ENCODE measurements around the gene HAS3. TPM values are rescaled to one million over a fixed set of nuclear protein-coding genes. Genes with fewer than 3 reads are reported as not detected.
A peak's percentile ranks its signal among the peaks of the same experiment; 100 is the strongest.
"Not testable (repeated sequence)": the region's sequence is repeated elsewhere in the genome, so short reads cannot be mapped to it uniquely, and the experiment has no call there.

Gene HAS3
- total RNA-seq, 1 experiment from 2014 or later: 0.05 TPM

DNA sequence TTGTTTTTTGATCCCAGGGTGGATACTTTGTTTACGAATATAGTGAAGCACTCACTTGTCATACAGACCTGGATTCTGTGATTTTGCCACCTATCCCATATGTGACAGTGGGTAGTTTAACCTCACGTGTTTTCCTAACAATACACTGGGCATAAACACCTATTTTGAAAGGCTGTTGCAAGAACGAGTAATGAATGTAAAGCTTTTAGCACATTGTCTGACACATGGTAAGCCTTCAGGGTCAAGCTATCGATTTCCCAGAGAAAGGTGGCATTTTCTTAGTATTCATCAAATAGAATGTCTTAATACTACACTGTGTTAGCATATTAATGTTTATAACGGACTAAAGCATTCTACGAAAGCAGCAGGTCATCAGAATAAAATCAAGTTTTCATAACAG is 25.0 kb downstream of the HAS3 start:
- in situ Hi-C loops (cut with HindIII; ENCODE audit: low pct_unique_long_range_greater_than_20kb, low sequenced_read_pairs): no loop called here
- DNase-seq (ENCODE audit: low read depth, low spot score): no peak

DNA sequence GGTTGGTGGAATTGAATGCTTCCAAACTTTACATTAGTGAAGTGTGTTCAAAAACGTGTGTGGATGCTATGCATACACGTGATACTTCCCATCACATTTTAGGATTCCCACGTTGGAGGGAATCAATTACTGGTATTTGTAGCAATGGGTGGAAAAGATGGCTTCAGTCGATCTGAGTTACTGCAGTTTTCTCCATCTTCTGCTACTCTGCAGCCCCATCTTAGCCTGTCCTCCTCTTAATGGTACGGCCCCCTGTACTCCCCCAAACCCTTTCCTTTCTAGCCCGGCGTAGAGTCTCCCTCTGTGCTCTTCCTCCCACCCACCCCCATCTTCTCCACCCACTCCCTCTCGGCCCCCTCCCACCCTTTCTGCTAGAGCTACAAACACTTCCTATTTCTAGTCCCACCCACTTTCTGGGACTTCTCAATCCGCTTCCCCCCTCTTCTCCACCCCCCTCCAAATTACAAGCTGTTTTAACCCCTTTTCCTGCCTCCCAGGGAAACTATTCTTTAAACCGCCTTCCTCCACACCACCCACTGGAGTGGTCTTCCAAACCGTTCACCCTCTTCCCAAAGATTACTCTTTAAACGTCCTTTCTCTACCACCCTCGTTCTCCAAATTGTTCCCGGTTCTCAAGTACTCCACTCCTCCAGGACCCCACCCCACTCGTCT is 25.9 kb downstream of the HAS3 start:
- DNase-seq (ENCODE audit: low read depth, low spot score): peak; percentile 40
- in situ Hi-C loops (cut with HindIII; ENCODE audit: low pct_unique_long_range_greater_than_20kb, low sequenced_read_pairs): no loop called here

DNA sequence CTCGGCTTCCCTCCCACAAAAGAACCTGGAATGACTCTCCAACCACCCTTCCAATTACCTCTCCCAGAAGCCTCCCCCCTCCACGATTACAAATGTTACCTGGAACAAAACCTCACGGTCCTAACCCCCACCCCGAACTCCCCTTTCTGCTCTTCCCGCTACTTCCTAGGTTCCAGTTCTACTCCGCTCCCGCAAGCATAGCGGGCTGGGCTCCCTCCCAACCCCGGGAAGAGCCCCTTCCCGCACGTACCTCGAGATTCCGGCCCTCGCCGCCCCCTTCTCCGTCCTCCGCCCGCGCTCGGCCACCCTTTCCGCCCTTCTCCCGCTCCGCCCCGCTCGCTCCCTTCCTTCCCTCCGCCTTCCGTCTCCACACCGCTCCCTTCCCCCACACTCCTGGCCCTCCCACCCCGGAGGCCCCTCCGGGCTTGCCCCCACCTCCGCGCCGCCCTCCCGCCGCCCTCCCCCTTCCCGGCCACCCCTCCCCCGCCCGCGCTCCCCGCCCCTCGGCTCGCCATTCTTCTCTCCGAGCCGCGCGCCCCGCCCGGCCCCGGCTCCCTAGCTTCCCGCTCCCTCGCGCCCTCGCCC is 26.5 kb downstream of the HAS3 start:
- in situ Hi-C loops (cut with HindIII; ENCODE audit: low pct_unique_long_range_greater_than_20kb, low sequenced_read_pairs): no loop called here

DNA sequence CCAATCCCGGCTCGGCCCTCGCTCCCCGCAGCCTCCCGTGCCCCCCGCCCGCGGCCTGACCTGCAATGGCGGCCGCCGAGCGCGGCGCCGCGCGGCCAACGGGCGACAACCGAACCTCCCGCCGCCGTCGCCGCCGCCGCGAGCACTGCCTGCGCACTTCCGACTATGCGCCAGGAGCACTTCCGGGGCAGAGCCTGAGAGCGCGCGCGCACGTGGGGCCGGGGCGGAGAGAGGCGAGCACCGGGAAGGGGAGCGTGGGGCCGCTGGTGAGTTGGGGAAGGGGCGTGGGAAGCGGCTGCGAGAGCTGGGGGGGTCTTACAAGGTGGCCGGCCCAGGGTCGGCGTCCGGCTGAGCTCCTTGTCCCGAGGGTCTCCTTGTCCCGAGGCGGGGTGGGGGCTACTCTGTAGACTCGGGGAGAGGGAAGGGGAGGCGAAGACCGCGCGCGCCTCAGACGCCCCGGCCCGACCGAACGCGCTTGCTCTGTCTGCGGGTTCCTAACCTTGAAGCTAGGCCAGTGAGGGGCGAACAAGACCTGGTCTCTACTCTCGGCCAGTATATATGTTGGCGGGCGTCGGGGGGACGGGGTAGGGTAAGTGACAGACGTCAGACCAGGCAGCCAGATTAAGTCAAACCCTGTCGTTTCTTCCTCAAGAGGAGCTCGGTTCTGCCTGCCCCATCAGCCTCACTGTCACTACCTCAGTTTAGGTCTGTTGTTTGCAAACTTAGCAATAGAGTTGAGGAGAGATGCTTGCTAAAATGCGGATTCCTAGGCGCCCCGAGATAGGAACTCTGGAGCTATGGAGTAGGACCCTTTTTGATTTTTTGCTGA is 27.2 kb downstream of the HAS3 start, which contains the start of the genes CHTF8 and UTP4:
Gene CHTF8 (minus strand): TSS at position 165 of the 829 bp plus-strand sequence. CDS start 11,130 bp downstream, outside the sequence.
Gene UTP4 (plus strand): TSS at position 226 of the 829 bp plus-strand sequence. CDS start 811 bp downstream, outside the sequence.
- in situ Hi-C loops (cut with HindIII; ENCODE audit: low pct_unique_long_range_greater_than_20kb, low sequenced_read_pairs): no loop called here
- DNase-seq (ENCODE audit: low read depth, low spot score): peak; percentile 79

More for the DNA sequence above, 26.5 kb downstream of the HAS3 start:
- peak; percentile 79 for DNase-seq (ENCODE audit: low read depth, low spot score)

DNA sequence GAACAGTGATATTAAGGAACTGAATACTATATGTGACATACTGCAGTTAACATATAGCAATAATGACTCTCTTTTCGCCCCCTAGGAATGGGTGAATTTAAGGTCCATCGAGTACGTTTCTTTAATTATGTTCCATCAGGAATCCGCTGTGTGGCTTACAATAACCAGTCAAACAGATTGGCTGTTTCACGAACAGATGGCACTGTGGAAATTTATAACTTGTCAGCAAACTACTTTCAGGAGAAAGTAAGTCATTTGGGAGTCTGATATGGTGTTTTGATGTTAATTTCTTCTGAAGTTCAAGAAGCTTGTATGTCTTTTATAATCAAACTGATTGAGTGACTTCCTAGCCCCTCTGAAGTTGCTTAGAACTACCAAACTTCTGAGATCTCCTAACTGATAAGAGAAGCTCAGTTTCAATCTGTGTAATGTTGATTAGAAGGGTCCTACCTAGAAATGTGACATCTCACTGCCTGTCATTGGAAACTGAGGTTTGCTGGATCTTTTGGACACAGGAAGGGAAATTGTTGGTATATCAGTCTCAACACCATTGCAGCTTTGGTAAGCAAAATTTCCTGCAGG is 28.0 kb downstream of the HAS3 start:
- no peak for DNase-seq (ENCODE audit: low read depth, low spot score)
- in situ Hi-C loops (cut with HindIII; ENCODE audit: low pct_unique_long_range_greater_than_20kb, low sequenced_read_pairs): no loop called here

DNA sequence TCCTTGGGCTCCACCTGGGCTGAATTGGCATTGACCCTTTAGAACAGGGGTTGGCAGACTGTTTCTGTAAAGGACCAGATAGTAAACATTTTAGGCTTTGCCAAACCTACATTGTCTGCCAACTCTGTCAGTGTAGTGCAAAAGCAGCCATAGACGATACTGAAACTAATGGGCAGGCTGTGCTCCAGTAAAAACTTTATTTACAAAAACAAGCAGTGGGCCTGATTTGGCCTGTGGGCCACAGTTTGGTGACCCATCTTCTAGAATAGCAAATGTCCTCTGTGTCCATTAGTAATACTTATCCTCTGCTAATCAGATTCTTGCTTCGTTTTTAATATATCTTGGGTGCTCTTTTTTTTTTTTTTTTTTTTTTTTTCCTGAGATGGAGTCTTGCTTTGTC is 33.2 kb downstream of the HAS3 start:
- in situ Hi-C loops (cut with HindIII; ENCODE audit: low pct_unique_long_range_greater_than_20kb, low sequenced_read_pairs): no loop called here
- DNase-seq (ENCODE audit: low read depth, low spot score): no peak

DNA sequence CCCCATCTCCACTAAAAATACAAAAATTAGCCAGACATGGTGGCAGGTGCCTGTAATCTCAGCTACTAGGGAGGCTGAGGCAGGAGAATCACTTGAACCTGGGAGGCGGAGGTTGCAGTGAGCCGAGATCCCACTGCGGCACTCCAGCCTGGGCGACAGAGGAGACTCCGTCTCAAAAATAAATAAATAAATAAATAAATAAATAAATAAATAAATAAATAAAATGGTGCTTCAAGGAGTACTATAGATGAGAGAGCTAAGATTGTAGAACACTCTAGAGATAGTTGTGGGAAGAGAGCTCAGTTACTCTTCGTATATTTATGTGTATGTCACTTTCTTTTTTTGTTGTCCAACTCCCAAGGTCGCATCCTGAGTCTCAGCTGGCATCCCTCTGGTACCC is 34.0 kb downstream of the HAS3 start:
- DNase-seq (ENCODE audit: low read depth, low spot score); in situ Hi-C loops (cut with HindIII; ENCODE audit: low pct_unique_long_range_greater_than_20kb, low sequenced_read_pairs): not testable (repeated sequence)

DNA sequence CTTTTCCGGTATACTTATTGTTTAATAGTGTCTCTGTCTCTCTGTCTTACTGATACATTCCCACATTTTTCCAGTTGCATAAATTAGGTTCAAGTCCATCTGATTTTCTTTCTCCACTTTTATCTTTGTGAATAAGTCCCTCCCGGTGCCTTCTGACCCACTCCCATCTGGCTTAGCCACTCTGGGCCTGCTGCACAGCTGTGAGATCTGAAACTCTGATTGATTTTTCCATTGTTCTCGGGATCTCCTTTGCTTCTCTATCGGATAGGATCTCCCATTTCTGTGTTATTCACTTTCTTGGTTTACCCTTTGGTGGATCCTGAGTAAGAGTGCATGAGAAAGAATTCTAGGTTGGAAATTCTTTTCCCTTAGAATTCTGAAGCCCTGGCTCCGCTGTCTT is 35.6 kb downstream of the HAS3 start:
- DNase-seq (ENCODE audit: low read depth, low spot score): no peak
- in situ Hi-C loops (cut with HindIII; ENCODE audit: low pct_unique_long_range_greater_than_20kb, low sequenced_read_pairs): no loop called here

DNA sequence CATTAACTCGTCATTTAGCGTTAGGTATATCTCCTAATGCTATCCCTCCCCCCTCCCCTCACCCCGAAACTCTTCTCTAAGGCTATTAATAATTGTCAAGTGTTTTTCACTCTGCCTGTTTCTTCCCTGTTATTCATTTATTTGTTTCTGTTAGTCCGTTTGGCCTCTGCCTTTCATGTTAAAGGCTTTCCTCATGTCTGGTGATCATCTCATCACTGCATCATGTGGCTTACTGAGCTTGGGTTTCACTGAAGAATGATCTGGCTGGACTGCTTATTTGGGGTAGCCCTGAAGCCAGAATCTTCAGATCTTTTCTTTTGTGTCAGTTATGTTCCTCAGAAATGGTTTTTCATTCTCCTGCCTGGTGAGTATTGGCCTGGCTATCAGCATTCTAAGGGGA is 36.5 kb downstream of the HAS3 start:
- in situ Hi-C loops (cut with HindIII; ENCODE audit: low pct_unique_long_range_greater_than_20kb, low sequenced_read_pairs): no loop called here
- no peak for DNase-seq (ENCODE audit: low read depth, low spot score)

DNA sequence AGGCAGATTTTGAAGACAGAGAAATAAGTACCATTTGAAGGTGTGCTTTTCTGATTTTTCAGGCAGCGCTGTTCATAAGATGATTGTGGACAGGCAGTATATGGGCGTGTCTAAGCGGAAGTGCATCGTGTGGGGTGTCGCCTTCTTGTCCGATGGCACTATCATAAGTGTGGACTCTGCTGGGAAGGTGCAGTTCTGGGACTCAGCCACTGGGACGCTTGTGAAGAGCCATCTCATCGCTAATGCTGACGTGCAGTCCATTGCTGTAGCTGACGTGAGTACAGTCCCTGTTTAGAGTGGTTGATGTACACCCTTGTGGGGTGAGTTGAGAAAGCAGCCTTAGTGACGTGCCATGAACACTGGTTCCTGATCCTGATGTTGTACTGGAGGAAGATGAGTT is 37.7 kb downstream of the HAS3 start:
- in situ Hi-C loops (cut with HindIII; ENCODE audit: low pct_unique_long_range_greater_than_20kb, low sequenced_read_pairs): no loop called here
- peak; percentile 55 for DNase-seq (ENCODE audit: low read depth, low spot score)

DNA sequence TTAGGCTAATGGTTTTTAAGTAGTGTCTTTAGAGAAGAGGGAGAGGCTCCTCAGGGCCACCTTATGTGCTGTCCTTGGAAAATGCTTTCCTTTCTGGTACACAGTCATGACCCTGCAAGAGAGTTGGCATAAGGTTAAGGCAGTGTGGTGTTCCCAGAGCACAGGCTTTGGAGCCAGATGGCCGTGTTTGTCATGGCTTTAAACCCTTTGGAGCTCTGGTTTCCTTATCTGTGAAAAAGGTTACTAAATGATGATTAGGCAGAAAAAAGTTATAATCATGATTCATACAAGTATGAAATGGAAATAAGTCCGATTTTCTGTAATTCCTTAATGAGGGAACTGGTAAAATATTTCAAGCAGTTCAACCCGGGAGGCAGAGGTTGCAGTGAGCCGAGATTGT is 40.2 kb downstream of the HAS3 start:
- no peak for DNase-seq (ENCODE audit: low read depth, low spot score)
- in situ Hi-C loops (cut with HindIII; ENCODE audit: low pct_unique_long_range_greater_than_20kb, low sequenced_read_pairs): no loop called here

DNA sequence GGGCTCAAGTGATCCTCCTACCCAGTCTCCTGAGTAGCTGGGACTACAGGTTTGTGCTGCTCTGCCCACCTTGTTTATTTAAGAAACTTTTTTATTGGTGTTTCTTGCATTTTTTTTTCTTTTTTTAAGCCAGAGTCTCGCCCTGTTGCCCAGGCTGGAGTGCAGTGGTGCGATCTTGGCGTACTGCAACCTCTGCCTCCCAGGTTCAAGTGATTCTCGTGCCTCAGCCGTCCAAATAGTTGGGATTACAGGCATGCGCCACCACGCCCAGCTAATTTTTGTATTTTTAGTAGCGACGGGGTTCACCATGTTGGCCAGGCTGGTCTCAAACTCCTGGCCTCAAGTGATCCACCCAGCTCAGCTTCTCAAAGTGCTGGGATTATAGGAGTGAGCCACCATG is 44.2 kb downstream of the HAS3 start:
- in situ Hi-C loops (cut with HindIII; ENCODE audit: low pct_unique_long_range_greater_than_20kb, low sequenced_read_pairs); DNase-seq (ENCODE audit: low read depth, low spot score): not testable (repeated sequence)

DNA sequence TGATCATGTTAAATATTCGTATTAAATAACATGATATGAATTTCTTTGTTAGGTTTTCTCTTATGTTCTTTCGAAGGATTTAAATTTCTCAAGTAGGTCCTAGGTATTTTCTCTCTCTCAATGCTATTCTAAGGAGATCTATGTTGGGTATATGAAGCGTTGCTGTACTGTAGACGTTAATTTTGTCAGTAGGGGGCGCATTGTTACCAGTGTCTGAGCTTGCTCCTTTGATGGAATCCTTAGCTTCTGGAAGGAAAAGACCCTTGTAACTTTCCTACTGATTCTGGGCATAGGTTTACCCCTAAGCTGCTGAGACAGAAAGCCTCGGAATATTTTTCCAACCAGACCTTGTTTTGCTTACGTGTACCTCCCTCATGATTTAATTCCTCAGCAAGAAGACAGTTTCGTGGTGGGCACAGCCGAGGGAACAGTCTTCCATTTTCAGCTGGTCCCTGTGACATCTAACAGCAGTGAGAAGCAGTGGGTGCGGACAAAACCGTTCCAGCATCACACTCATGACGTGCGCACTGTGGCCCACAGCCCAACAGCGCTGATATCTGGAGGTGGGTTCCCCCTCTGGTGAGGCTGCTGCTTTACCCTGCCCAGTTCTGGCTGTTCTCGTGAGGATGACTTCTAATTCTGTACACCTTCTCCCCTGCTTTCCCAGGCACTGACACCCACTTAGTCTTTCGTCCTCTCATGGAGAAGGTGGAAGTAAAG is 44.9 kb downstream of the HAS3 start:
- DNase-seq (ENCODE audit: low read depth, low spot score): peak; percentile 80
- in situ Hi-C loops (cut with HindIII; ENCODE audit: low pct_unique_long_range_greater_than_20kb, low sequenced_read_pairs): no loop called here

DNA sequence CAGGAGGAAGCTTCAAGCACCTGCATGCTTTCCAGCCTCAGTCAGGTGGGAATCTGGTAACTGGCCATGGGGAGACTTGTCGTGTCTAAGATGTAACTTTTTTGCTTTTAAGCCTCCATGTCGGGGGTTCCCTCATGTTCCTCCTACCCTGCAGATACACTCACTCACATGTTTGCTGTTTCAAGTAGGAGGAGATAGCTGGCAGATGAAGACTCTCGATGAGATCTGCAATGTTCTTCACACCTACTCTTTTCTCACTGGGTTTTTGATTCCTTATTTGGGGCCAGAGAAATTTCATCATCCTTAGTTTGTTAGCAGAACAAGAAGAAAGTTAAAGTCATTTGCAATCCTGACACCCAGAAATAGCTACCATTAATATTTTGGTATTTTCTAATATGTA is 51.7 kb downstream of the HAS3 start:
- in situ Hi-C loops (cut with HindIII; ENCODE audit: low pct_unique_long_range_greater_than_20kb, low sequenced_read_pairs): no loop called here
- no peak for DNase-seq (ENCODE audit: low read depth, low spot score)

DNA sequence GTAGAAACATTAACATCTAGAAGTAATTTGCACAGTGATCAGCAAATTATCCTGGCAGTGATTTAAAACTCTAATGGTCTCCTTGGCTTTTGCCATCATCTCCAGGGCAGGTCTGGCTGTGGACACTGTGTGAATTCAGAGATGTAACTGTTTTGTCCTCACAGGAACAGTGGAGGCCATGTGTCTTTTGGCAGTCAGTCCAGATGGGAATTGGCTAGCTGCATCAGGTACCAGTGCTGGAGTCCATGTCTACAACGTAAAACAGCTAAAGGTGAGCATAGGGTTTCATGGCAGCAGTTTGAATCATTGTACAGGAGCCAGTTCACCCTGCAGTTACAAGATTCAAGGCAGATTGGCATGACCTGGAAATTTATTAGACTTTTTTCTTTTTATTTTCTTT is 54.7 kb downstream of the HAS3 start:
- DNase-seq (ENCODE audit: low read depth, low spot score): no peak
- in situ Hi-C loops (cut with HindIII; ENCODE audit: low pct_unique_long_range_greater_than_20kb, low sequenced_read_pairs): no loop called here

DNA sequence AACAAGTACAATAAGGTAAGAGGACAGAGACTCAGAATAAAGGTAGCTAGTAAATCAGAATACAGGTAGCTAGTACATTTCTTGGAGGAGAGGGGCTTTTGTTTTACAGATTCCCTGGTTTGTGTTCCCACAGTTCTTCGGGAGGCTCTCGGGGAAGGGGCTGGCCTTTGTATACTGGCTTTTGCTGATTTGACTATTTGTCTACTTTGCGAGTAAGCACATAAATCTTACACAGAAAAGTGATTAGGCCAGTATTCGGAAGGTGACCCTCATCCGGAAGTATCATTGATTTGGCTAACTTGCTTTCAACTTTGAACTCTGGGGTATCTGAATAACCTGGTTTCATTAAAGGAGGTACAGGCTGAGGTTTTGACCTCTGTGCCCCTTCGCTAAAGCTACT is 60.1 kb downstream of the HAS3 start:
- in situ Hi-C loops (cut with HindIII; ENCODE audit: low pct_unique_long_range_greater_than_20kb, low sequenced_read_pairs): no loop called here
- DNase-seq (ENCODE audit: low read depth, low spot score): no peak

DNA sequence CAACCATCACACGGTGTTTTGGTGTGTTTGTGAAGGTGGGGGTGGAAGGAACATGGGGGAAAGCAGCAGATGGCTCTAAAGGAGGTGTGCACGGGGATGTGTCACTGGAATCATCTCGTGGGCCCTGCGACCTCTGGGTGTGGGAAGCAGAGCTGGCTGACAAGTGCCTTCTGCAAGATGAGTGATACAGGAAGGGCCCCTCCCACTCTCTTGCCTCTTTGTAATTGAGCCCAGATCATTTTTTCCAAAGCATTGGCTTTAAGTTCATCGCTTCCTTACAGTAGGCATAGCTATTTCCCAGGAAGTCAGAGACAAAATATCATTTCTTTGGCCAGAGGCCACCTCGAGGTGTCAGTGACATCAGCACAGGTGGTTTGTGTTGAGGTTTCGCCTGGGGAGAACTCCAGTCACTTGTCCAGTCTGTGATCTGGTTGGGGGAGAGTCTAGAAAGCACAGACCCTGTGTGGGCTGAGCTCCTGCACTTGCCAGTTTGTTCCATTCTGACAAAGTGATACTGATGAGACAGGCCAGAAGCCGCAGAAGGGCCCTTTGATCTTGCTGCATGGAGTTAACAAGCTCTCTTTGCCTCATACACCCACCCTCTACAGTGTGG is 60.9 kb downstream of the HAS3 start:
- DNase-seq (ENCODE audit: low read depth, low spot score): peak; percentile 8
- in situ Hi-C loops (cut with HindIII; ENCODE audit: low pct_unique_long_range_greater_than_20kb, low sequenced_read_pairs): no loop called here

Measured in SK-MEL-5 (cell line).